NB4 (cell line): ENCODE results near the gene SCFD2.

Experiments
- MYC ChIP-seq: IDR thresholded peaks from 2 replicates; pipeline ENCODE4 v1.6.1; 2011; ENCODE audit warnings: low read depth, low read length
- POLR2A ChIP-seq: IDR thresholded peaks from 2 replicates; pipeline ENCODE4 v1.6.1; 2011; ENCODE audit warnings: mild to moderate bottlenecking; ENCODE audit not compliant: insufficient read length; ENCODE audit errors: extremely low read depth
- TF ChIP-seq, protein P1 (sequence below): IDR thresholded peaks from one replicate; pipeline ENCODE4 v1.5.1; 2012; ENCODE audit warnings: low read depth, low read length
- TF ChIP-seq, protein P2 (sequence below): IDR thresholded peaks from 2 replicates; pipeline ENCODE4 v1.6.1; 2011; ENCODE audit warnings: low read depth, low read length

DNA sequence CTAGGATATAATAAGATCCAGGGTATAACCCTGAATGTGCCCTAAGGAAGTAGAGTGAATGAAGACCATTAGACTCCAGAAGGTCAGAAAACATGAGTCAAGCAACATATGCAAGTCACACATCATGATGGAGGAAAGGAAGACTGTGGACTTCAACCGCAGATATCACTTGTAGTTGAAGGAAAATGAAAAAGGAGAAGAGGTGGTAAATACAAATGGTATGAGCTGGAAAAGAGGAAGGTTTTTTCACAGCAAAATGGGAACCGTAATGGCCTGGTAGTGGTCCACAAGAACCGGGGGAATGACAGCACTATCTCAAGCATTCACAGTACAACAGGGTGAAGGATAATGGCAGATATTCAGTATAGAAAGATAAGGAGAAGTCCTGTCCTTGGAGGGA is 5.2 kb upstream of the SCFD2 start:
- TF ChIP-seq, protein P1, sequence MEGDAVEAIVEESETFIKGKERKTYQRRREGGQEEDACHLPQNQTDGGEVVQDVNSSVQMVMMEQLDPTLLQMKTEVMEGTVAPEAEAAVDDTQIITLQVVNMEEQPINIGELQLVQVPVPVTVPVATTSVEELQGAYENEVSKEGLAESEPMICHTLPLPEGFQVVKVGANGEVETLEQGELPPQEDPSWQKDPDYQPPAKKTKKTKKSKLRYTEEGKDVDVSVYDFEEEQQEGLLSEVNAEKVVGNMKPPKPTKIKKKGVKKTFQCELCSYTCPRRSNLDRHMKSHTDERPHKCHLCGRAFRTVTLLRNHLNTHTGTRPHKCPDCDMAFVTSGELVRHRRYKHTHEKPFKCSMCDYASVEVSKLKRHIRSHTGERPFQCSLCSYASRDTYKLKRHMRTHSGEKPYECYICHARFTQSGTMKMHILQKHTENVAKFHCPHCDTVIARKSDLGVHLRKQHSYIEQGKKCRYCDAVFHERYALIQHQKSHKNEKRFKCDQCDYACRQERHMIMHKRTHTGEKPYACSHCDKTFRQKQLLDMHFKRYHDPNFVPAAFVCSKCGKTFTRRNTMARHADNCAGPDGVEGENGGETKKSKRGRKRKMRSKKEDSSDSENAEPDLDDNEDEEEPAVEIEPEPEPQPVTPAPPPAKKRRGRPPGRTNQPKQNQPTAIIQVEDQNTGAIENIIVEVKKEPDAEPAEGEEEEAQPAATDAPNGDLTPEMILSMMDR = no peak
- no peak for TF ChIP-seq MYC
- no peak for TF ChIP-seq POLR2A
- TF ChIP-seq, protein P2, sequence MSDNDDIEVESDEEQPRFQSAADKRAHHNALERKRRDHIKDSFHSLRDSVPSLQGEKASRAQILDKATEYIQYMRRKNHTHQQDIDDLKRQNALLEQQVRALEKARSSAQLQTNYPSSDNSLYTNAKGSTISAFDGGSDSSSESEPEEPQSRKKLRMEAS = no peak
